Measurements from ENCODE around the gene PLAAT5.
"Not testable (repeated sequence)": the region's sequence is repeated elsewhere in the genome, so short reads cannot be mapped to it uniquely, and the experiment has no call there.

Gene PLAAT5

DNA sequence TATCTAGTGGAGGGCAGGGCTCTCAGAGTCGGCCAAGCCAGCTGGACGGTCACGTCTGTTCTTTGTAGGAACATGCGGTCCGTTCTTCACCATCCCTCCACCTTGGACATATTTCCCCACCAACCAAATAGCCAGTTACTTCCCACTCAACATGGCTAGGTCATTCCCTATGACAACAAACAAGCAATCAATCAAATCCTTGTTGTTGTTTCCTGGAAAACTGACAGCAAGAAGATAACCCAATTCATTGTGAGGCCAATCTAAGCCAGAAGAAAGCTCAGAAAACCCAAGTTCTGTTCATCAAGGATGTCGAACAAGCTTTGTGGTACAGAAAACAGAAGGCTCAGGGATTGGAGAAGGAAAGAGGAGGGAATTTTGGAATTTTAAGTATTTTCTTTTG, 10.9 kb downstream of the PLAAT5 start:
- DNase-seq (ENCODE audit: low spot score), result no peak

DNA sequence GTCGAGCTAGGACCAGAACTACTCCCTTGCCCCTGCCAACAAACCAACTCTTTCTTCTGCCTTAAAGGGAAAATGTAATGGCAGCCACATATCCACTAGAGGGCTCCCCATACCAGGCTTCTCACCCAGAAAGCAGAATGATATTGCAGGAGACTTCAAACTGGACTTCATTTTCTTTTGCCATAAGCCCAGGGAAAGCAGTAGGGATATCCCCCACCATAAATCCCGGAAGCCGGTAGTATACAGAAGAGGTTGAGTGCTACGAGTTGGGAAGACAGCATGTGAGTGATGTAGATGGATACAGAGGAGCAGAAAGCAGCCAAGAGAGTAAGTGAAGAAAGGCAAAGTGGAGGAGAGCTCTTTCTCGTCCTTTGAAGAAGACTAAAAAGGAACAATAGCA, 12.1 kb downstream of the PLAAT5 start:
- peak; percentile 71 for DNase-seq (ENCODE audit: low spot score)

DNA sequence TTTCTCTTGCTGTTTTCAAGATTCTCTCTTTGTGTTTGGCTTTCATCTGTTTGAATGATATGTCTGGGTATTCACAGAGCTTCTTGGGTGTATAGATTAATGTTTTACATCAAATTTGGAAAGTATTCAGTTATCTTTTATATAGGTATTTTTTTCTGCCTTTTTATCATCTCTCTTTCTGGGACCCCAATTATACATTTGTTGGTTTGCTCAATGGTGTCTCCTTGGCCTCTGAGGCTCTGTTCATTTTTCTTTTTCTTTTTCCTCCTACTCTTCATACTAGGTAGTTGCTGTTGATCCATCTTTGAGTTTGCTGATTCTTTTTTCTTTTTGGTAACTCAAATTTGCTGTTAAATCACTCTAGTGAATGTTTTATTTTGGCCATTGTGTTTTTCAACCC, 14.3 kb downstream of the PLAAT5 start:
- no peak for DNase-seq (ENCODE audit: low spot score)

DNA sequence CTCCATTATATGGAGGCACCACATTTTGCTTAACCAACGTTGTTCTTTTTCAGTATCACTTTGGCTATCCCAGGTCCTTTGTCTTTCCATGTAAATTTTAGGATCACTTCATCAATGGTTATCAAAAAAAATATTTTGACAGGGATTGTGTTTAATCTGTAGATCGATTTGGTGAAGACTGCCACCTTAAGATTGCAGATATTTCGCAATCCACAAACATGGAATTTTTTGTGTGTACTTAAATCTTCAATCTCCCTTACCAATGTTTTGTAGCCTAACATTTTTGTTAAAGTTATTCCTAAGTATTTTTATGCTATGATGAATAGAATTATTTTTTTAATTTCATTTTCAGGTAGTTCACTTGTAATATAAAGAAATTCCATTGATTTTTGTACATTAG, 18.6 kb downstream of the PLAAT5 start:
- DNase-seq (ENCODE audit: low spot score), result no peak

DNA sequence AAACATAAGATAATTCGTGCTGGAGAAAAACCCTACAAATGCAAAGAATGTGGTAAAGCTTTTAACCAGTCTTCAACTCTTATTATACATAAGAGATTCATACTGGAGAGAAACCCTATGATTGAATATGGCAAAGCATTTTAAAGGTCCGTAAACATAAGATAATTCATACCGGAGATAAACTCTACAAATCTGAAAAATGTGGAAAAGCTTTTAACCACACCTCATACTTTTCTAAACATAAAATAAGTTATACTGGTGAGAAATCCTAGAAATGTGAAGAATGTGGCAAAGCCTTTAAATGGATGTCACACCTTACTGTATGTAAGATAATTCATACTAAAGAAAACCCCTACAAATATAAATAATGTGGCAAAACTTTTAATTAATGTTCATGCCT, 20.7 kb downstream of the PLAAT5 start:
- no peak for DNase-seq (ENCODE audit: low spot score)

DNA sequence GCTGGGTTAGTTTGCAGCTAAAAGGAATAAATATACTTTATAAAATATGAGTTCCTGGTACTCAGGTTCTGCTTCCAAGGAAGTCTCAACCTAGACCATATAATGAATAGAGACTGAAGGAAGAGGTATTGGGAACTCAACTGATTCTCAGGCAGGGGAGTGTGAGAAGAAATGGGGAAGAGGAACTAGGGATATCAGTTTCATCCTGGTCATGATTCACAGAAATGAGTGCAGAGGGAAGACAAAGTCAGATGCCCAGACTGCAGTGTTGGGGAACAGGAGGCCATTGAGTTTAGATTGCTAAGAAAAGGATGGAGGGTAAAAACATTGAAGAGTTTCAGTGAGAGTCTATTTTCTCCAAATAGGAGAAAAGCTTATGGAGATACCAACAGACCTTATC, 28.8 kb downstream of the PLAAT5 start:
- no peak for DNase-seq (ENCODE audit: low spot score)

DNA sequence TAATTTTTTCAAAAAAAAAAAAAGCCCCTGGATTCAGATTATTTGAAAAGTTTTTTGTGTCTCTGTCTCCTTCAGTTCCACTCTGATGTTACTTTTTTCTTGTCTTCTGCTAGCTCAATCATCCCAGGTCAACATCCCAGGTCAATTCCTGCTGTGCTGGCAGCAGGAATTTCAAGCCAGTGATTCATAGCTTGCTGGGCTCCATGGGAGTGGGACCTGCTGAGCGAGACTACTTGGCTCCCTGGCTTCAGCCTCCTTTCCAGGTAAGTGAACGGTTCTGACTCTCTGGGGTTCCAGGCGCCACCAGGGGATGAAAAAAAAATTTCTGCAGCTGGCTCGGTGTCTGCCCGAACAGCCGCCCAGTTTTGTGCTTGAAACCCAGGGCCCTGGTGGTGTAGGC, 31.4 kb downstream of the PLAAT5 start:
- no peak for DNase-seq (ENCODE audit: low spot score)

DNA sequence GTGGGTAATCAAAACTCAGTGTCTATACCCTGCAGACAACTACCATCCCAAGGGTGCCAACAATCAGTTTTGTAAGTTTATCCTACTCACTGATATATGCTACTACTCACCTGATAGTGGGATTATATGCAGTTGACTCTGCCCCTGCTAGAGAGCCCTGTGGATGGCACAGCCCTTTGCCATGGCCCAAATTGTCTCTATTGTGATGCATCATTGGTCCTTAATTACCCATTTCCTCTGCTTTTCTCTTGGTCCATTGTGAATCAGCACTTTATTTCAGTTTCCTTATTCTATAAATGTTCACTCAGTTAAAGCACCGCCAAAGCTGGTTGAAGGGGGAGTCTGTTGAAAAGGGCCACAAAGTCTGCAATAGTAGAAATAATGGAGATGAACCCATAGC, 42.3 kb downstream of the PLAAT5 start:
- no peak for DNase-seq (ENCODE audit: low spot score)

DNA sequence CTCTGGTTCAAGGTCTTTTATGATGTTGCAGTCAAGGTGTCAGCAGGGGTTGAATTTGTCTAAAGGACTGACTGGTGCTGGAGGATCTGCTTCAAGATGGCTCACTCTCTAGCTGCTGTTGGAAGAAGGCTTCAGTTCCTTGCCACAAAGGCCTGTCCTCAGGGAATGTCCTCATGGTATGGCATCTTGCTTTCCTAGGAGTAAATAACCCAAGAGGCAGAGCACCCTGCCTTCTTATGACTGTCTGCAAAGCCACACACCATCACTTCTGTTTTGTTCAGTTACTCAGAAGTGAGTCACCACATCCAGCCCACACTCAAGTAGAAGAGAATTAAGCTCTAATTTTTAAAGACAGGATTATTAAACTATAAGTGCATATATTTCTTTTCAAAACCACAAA, 45.2 kb downstream of the PLAAT5 start:
- DNase-seq (ENCODE audit: low spot score), result no peak

DNA sequence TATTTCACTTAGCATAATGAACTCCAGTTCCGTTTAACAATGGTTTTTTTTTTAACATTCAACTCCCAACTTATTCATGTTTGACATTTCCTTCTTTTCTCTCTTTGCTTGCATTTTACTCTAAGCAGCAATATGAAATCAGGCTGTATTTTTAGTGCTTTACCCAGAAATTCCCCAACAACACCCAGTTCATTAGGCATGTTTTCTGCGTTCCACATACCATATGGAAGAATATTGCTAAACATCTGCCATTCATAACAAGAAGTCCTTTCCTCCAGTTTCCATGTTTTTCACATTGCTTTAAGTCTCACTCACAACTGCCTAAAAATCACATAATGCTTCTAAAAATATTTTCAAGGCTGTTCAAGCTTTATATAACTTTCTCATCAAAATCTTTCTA, 45.8 kb downstream of the PLAAT5 start:
- DNase-seq (ENCODE audit: low spot score), result no peak

DNA sequence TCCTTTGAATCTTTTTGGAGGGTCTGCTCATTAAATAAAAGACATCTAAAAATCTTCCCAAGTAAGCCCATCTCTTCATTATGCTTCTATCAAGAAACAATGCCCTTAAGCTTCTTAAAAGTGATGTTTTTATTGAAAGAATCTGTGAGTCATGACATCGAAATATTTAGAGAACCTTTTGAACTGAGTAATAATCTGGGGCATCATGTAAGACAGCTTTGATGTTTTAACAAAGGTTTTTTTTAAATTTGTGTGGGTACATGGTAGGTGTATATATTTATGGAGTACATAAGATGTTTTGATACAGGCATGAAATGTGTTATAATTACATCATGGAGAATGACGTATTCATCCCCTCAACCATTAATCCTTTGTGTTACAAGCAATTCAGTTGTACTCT, 46.8 kb downstream of the PLAAT5 start:
- DNase-seq (ENCODE audit: low spot score), result no peak

DNA sequence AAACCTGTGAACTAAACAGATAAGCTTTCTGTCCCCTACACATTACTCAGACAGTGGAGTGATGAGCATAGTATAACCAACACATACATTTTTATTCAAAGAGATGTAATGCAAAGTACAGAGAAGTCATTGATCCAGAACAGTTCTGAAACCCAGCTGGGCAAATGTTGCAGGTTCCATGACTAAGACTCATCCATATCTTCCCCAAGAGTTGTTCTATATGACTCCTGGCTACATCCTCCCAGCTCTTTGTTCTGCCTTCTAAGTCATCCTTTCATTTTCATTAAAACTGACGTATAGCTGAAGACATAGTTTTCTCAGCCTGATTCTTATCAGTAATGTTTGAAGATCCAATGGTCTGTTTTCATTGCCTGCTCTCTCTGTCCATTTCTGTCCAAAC, 47.3 kb downstream of the PLAAT5 start:
- DNase-seq (ENCODE audit: low spot score), result no peak

DNA sequence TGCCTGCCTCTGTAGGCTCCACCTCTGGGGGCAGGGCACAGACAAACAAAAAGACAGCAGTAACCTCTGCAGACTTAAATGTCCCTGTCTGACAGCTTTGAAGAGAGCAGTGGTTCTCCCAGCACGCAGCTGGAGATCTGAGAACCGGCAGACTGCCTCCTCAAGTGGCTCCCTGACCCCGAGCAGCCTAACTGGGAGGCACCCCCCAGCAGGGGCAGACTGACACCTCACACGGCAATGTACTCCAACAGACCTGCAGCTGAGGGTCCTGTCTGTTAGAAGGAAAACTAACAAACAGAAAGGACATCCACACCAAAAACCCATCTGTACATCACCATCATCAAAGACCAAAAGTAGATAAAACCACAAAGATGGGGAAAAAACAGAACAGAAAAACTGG, 55.1 kb downstream of the PLAAT5 start:
- not testable (repeated sequence) for DNase-seq (ENCODE audit: low spot score)

DNA sequence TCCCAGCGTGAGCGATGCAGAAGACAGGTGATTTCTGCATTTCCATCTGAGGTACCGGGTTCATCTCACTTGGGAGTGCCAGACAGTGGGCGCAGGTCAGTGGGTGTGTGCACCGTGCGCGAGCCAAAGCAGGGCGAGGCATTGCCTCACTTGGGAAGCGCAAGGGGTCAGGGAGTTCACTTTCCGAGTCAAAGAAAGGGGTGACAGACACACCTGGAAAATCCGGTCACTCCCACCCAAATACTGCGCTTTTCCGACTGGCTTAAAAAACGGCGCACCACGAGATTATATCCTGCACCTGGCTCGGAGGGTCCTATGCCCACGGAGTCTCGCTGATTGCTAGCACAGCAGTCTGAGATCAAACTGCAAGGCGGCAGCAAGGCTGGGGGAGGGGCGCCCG, 55.6 kb downstream of the PLAAT5 start:
- not testable (repeated sequence) for DNase-seq (ENCODE audit: low spot score)

DNA sequence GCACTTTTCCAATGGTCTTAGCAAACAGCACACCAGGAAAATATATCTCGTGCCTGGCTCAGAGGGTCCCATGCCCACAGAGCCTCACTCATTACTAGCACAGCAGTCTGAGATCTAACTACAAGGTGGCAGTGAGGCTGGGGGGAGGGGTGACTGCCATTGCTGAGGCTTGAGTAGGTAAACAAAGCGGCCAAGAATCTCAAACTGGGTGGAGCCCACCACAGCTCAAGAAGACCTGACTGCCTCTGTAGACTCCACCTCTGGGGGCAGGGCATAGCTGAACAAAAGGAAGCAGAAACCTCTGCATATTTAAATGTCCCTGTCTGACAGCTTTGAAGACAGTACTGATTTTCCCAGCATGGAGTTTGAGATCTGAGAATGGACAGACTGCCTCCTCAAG, 60.2 kb downstream of the PLAAT5 start:
- DNase-seq (ENCODE audit: low spot score), result not testable (repeated sequence)

DNA sequence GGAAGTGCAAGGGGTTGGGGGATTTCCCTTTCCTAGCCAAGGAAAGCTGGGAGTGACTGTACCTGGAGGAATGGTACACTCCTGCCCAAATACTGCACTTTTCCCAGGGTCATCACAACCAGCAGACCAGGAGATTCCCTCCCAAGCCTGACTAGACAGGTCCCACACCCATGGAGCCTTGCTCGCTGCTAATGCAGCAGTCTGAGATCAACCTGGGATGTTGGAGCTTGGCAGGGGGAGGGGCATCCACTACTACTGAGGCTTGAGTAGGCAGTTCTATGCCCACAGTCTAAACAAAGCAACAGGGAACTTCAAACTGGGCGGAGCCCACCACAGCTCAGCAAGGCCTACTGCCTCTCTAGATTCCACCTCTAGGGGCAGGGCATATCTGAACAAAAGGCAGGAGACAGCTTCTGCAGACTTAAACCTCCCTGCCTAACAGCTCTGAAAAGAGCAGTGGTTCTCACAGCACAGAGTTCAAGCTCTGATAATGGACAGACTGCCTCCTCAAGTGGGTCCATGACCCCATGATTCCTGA, 62.9 kb downstream of the PLAAT5 start:
- DNase-seq (ENCODE audit: low spot score), result no peak

DNA sequence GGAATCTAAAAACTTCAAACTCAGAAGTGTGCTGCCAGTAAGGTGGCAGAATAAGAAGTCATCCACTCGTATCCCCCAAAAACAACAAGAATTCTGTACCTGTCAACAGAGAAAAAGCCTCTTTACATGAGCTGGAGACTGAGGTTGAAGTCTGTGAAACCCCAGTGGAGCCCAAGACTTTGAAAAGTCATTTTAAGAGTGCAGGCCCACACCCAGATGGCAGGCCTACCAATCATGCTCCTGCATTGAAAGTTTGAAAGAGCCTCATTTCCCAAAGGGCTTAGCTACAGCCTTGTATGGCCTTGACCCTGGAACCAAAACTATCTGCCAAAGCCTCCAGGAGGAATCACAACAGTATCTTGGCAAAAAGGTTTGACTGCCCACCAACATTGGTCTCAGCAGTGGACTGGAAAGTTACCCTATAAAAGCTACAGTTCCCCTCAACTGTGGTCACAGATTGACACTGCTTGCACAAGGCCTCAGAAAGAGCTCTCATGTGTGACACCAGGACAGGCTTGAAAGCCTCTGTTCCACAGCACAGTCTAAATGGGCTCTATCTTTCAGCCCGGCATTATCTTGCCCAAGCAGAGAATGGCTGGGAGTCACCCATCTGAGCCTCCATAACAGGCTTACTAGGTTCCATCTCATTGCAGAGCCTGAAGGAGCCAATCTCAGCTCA, 73.7 kb downstream of the PLAAT5 start:
- DNase-seq (ENCODE audit: low spot score), result no peak
